PC-3 (cell line): ENCODE measurements around the gene ACER1. TPM values are rescaled to one million over a fixed set of nuclear protein-coding genes. Genes with fewer than 3 reads are reported as not detected.

Experiments used
- ATAC-seq: fragments of 200-7000 bp; cut with Tn5 transposase; 2 replicates; pipeline ENCODE4 v1.9.1; 2020; ENCODE audit warnings: mild to moderate bottlenecking, moderate library complexity
- BruUV-seq: library from RNA; stranded (reverse); fragments of 400-500 nt; replicated peaks from 2 replicates; lab custom pipeline; 2021; lab: Mats Ljungman, UMichigan
- CTCF ChIA-PET: fragments of 300-600 bp; sonication (Branson Sonifier 250); formaldehyde crosslinking; loops from one replicate; lab custom pipeline; 2022; ENCODE audit warnings: antibody characterized with exemption; lab: Charles Lee
- POLR2A ChIA-PET: fragments of 300-600 bp; sonication (Branson Sonifier 250); formaldehyde crosslinking; loops from one replicate; lab custom pipeline; 2022; ENCODE audit warnings: antibody characterized with exemption; ENCODE audit not compliant: unreplicated experiment; lab: Charles Lee
- DNase-seq: peaks from one replicate; pipeline ENCODE4 v3.0.0-alpha.2; 2015
- H2AFZ ChIP-seq: fragments of 300-600 bp; sonication (generic); 2 replicates; pipeline ENCODE4 v1.6.0; 2016; ENCODE audit warnings: antibody characterized with exemption, low read length
- H3F3A ChIP-seq: fragments of 300-600 bp; sonication (generic); one replicate; pipeline ENCODE4 v1.6.0; 2017; ENCODE audit warnings: antibody characterized with exemption, low read length, control low read depth, mild to moderate bottlenecking; ENCODE audit not compliant: unreplicated experiment
- H3K27ac ChIP-seq: fragments of 300-600 bp; sonication (generic); 2 replicates; pipeline ENCODE4 v1.5.1; 2016; ENCODE audit warnings: mild to moderate bottlenecking, low read length
- H3K27me3 ChIP-seq: fragments of 300-600 bp; sonication (generic); 2 replicates; pipeline ENCODE4 v1.6.1; 2016; ENCODE audit warnings: low read length, mixed read lengths
- H3K36me3 ChIP-seq: fragments of 300-600 bp; sonication (generic); 2 replicates; pipeline ENCODE4 v1.6.1; 2016; ENCODE audit warnings: low read depth, mixed run types, low read length, mixed read lengths
- H3K4me1 ChIP-seq: fragments of 300-600 bp; sonication (generic); 2 replicates; pipeline ENCODE4 v1.5.1; 2016; ENCODE audit warnings: low read length; ENCODE audit not compliant: insufficient read depth
- H3K4me2 ChIP-seq: fragments of 300-600 bp; sonication (generic); 2 replicates; pipeline ENCODE4 v1.6.0; 2016; ENCODE audit warnings: low read length
- H3K4me3 ChIP-seq: fragments of 300-600 bp; sonication (generic); 2 replicates; pipeline ENCODE4 v1.5.1; 2016; ENCODE audit warnings: mild to moderate bottlenecking, low read length, mixed read lengths
- H3K79me2 ChIP-seq: fragments of 300-600 bp; sonication (generic); 2 replicates; pipeline ENCODE4 v1.6.1; 2017; ENCODE audit warnings: low read length, mixed read lengths
- H3K9ac ChIP-seq: fragments of 300-600 bp; sonication (generic); 2 replicates; pipeline ENCODE4 v1.6.0; 2016; ENCODE audit warnings: mild to moderate bottlenecking, low read length
- H3K9me2 ChIP-seq: fragments of 300-600 bp; sonication (generic); replicated peaks from 2 replicates; pipeline ENCODE4 v1.6.1; 2016; ENCODE audit warnings: mixed run types, low read length, mixed read lengths
- H3K9me3 ChIP-seq: fragments of 300-600 bp; sonication (generic); 2 replicates; pipeline ENCODE4 v1.6.1; 2016; ENCODE audit warnings: low read length, mixed read lengths
- H4K20me1 ChIP-seq: fragments of 300-600 bp; sonication (generic); 2 replicates; pipeline ENCODE4 v1.6.1; 2016; ENCODE audit warnings: low read length, mixed read lengths
- EZH2 ChIP-seq: fragments of 300-600 bp; sonication (generic); IDR thresholded peaks from one replicate; pipeline ENCODE4 v1.6.1; 2017; ENCODE audit warnings: antibody characterized with exemption, mild to moderate bottlenecking, low read length; ENCODE audit not compliant: unreplicated experiment
- EZH2phosphoT487 ChIP-seq: fragments of 300-600 bp; sonication (generic); IDR thresholded peaks from 2 replicates; pipeline ENCODE4 v1.6.1; 2018; ENCODE audit warnings: mild to moderate bottlenecking, antibody characterized with exemption, low read length, borderline replicate concordance
- intact Hi-C: fragments of 100-400 bp; cut with micrococcal nuclease; formaldehyde crosslinking; loops from 2 replicates; pipeline ENCODE4 v1.9.0; 2023
- total RNA-seq: library from RNA; depleted of rRNA; stranded (reverse); fragments of >200 nt; gene quantifications from 2 replicates; pipeline ENCODE4 v1.2.3, GENCODE V29; 2014
- TF ChIP-seq, protein P1 (sequence below): fragments of 300-600 bp; sonication (generic); conservative IDR thresholded peaks from 2 replicates; pipeline ENCODE4 v1.5.1; 2017; ENCODE audit warnings: antibody characterized with exemption, low read depth, mild to moderate bottlenecking, low read length

Gene ACER1
- total RNA-seq, 1 experiment from 2014 or later, result not detected

DNA sequence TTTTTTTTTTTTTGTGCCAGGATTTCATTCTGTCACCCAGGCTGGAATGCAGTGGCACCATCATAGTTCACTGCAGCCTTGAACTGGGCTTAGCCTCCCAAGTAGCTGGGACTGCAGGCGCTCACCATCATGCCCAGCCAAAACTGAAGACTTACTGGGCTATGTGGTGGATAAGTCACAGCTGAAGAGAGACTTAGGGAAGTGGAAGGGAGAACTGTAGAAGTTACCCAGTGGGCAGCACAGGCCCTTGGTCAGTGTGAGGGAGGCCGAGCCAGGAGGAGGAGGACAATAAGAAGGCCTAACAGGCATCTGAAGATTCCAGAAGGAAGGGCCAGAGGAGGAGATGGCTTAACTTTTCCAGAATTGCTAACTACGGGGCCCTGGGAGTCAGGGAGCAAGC lies 46.3 kb upstream of the ACER1 start:
- Histone ChIP-seq H3K9me2 (no peaks in the 10 kb centered on the region), H3K4me1 (no peaks in the 10 kb centered on the region), H3F3A (no peaks in the 10 kb centered on the region), H3K27me3 (no peaks in the 10 kb centered on the region), H3K9ac (no peak overlapping the region), H2AFZ (no peak overlapping the region), H3K9me3 (no peaks in the 10 kb centered on the region), H3K27ac (no peak overlapping the region), H3K4me2 (no peak overlapping the region), H3K36me3 (peaks cover 37% of the 10 kb centered on the region), H3K4me3 (no peak overlapping the region), H3K79me2 (no peaks in the 10 kb centered on the region), H4K20me1 (no peaks in the 10 kb centered on the region)
- ChIA-PET POLR2A (no interaction called here), CTCF (no interaction called here)
- no peak for ATAC-seq
- DNase-seq, result no peak
- BruUV-seq, result no TSS peak
- intact Hi-C loops, result no loop called here
- TF ChIP-seq EZH2, result no peak
- TF ChIP-seq EZH2phosphoT487, result no peak
- TF ChIP-seq, protein P1, sequence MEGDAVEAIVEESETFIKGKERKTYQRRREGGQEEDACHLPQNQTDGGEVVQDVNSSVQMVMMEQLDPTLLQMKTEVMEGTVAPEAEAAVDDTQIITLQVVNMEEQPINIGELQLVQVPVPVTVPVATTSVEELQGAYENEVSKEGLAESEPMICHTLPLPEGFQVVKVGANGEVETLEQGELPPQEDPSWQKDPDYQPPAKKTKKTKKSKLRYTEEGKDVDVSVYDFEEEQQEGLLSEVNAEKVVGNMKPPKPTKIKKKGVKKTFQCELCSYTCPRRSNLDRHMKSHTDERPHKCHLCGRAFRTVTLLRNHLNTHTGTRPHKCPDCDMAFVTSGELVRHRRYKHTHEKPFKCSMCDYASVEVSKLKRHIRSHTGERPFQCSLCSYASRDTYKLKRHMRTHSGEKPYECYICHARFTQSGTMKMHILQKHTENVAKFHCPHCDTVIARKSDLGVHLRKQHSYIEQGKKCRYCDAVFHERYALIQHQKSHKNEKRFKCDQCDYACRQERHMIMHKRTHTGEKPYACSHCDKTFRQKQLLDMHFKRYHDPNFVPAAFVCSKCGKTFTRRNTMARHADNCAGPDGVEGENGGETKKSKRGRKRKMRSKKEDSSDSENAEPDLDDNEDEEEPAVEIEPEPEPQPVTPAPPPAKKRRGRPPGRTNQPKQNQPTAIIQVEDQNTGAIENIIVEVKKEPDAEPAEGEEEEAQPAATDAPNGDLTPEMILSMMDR, result no peak

DNA sequence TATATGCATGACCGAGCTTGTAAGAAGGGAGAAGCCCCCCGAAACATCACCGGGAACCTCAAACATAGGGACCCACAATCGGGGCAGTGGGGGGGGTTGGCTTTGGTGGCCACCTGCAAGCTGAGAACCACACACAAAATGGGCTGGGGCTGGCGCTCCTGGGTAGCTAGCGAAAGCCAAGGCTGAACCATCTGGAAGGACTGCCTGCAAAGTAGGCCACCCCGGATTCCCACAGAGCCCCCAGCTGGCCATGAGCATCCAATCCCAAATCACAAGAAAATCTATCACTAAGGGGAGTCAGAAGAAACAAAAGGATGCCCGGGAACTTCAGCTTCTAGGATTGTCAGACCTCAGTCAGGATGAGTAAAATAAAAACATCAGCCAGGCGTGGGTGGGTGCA lies 45.1 kb upstream of the ACER1 start:
- Histone ChIP-seq H3K36me3 (peaks cover 32% of the 10 kb centered on the region), H3K4me1 (peaks cover 5% of the 10 kb centered on the region), H3K9me3 (no peaks in the 10 kb centered on the region), H2AFZ (no peak overlapping the region), H3K9ac (no peak overlapping the region), H3K4me3 (no peak overlapping the region), H3K27ac (no peak overlapping the region), H3F3A (no peaks in the 10 kb centered on the region), H3K27me3 (no peaks in the 10 kb centered on the region), H3K9me2 (no peaks in the 10 kb centered on the region), H3K4me2 (no peak overlapping the region), H4K20me1 (no peaks in the 10 kb centered on the region), H3K79me2 (no peaks in the 10 kb centered on the region)
- no peak for DNase-seq
- TF ChIP-seq EZH2phosphoT487 (no peak), EZH2 (no peak)
- POLR2A ChIA-PET, result no interaction called here
- BruUV-seq, result no TSS peak
- intact Hi-C loops, result no loop called here
- no peak for ATAC-seq
- CTCF ChIA-PET, result no interaction called here

DNA sequence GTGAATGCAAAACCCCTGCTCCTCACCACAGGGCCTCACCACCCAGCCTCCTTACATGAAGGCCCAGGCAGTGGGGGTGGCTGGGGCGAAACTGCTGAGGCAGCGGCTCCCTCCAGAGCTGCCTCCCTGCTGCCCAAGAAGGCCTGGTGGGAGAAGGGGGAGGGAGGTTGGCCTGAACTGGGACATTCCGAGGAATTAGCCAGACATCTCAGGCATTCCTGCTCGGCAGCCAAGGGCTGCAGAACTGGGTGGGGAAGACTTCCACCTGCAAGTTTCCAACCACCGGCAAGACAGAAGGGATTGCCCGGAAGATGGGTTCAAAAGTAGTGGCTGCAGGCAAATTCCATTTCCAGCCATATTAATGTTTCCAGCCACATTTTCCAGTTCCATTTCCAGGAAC lies 44.6 kb upstream of the ACER1 start:
- TF ChIP-seq EZH2 (no peak), EZH2phosphoT487 (no peak)
- TF ChIP-seq, protein P1, result no peak
- Histone ChIP-seq H3K9me2 (no peaks in the 10 kb centered on the region), H3K4me2 (no peak overlapping the region), H3K9me3 (no peaks in the 10 kb centered on the region), H3K27me3 (no peaks in the 10 kb centered on the region), H3K79me2 (no peaks in the 10 kb centered on the region), H3K4me3 (no peak overlapping the region), H3K9ac (no peak overlapping the region), H2AFZ (no peak overlapping the region), H3K36me3 (peaks cover 28% of the 10 kb centered on the region), H3K4me1 (peaks cover 5% of the 10 kb centered on the region), H3K27ac (no peak overlapping the region), H3F3A (no peaks in the 10 kb centered on the region), H4K20me1 (no peaks in the 10 kb centered on the region)
- DNase-seq (no peak), ATAC-seq (no peak)
- no TSS peak for BruUV-seq
- intact Hi-C loops, result no loop called here
- CTCF ChIA-PET, result no interaction called here
- POLR2A ChIA-PET, result interaction anchor here (0.7 kb wide), 1 partner anchor 205 kb away, joined by 19 read pairs; no protein-coding TSS in a partner anchor
